ENCODE results near the gene RRM2.
"Not testable (repeated sequence)": the region's sequence is repeated elsewhere in the genome, so short reads cannot be mapped to it uniquely, and the experiment has no call there.

The RRM2 gene

GRCh38 chr2:10091889-10092244 is 30.7 kb upstream of the RRM2 start:
- DNase-seq, result not testable (repeated sequence)

GRCh38 chr2:10094271-10094814 is 28.2 kb upstream of the RRM2 start:
- DNase-seq, result no peak

GRCh38 chr2:10095175-10095574 is 27.4 kb upstream of the RRM2 start:
- DNase-seq, result no peak

GRCh38 chr2:10096641-10097040 is 25.9 kb upstream of the RRM2 start:
- DNase-seq, result no peak

DNA sequence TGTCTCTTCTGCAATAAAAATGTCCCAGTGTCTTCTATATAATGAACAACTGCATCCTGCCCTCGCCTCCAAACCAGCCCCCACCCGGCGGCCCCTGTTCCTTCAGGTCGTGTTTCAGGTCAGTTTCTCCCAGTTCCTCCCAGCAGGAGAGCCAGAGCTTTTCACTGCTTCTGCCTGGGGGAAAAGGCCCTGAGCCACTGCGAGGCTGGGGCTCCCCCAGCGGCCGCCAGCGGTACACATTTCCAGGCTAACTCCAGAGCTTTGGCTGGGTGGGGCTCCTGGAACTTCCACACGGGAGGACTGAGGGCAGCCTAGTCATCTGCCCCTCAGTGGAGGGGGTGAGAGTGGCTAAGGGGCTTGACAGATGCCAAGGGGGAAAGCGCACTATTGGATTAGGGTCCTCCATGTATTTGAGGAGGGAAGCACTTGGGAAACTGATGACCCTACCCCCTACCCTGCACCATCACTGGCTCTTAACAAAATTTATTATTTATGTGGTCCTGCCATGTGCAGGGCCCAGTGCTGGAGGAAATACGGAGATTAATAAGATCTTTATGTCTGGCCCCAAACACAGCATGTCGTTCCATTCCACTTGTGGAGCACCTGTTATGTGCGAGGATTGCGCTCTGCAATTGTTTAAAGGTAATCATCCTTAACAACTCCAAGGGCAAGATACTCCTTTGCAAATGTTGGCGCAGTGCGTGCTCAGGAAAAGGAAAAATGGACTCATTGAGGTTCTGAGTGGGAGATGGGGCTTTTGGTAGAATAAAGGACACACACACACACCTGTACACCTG is 25.0 kb upstream of the RRM2 start:
- DNase-seq, result peak; percentile 43

- DNase-seq, result no peak
Measured at GRCh38 chr2:10101491-10101890, 21.0 kb upstream of the RRM2 start.

DNA sequence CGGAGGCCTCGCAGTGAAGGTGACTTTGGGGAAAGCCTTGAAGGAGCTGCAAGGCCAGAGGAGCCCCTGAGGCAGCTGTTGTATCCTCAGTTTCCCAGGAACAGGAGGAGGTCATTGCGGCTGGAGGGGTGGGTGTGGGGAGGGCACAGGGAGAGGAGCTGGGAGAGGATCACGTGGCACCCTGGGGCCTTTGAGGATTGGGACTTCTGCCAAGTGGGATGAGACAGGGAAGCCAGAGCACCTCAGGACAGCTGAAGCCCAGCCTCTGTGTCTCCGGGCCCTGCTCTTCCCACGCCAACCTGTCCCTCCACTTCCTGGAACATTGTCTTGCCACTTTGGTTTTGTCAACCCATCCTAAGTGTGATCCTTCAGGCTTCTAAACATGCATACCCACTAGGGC is 19.4 kb upstream of the RRM2 start:
- no peak for DNase-seq

- DNase-seq, result not testable (repeated sequence)
Measured at GRCh38 chr2:10104906-10105305, 17.6 kb upstream of the RRM2 start.

- no peak for DNase-seq
Measured at GRCh38 chr2:10109311-10109710, 13.2 kb upstream of the RRM2 start.

DNA sequence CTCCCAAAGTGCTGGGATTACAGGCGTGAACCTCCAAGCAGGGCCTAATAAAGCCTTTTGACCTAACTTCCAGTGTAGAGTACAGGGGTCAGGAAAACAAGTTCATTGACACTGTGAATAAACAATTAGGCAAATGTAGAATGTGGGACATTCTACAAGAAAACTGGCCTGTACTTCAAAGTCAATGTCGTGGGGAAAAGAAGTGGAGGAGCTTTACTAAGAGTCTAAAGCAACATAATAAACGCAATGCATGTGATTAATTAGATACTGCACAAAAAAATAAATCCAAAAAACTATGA is 3.6 kb upstream of the RRM2 start:
- DNase-seq, result no peak

- DNase-seq, result no peak
Measured at GRCh38 chr2:10119601-10120157, 2.9 kb upstream of the RRM2 start.

DNA sequence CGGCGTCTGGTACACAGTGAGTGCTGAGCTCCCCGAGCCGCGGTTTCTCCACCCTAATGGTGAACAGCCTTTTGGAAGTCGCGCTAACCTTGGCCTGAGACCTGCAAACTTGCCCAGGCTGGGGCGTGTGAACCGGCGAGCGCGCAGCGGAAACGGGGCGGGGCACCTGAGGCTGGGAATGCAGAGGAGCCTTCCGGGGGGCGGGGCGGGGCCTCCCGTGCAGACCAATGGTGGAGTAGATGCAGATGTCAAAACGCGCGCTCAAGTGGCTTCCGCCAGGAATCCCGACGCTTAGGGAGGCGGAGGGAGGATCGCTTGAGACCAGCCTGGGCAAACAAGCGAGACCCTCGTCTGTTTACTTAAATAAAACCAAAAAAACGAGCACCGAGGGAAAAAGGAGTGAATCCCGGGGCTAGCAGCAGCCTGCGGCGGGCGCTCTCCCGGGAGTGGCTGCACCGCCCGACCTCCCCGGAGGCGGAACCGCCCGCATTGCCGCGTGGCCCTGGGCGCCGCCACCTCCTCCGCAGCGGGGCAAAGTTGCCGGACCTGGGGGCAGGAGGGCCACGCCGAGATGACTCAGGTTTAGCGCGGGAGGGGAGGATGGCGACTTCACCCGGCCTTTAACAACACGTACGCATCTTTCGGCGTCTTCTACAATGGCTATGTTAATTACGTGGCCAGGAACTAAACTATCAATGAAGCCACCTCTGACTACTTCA is 2.2 kb upstream of the RRM2 start:
- DNase-seq, result peak; percentile 99

GRCh38 chr2:10120877-10121574 is 1.5 kb upstream of the RRM2 start:
- DNase-seq, result peak; percentile 75

- DNase-seq, result no peak
Measured at GRCh38 chr2:10123281-10123680, 742 bp downstream of the RRM2 start.

DNA sequence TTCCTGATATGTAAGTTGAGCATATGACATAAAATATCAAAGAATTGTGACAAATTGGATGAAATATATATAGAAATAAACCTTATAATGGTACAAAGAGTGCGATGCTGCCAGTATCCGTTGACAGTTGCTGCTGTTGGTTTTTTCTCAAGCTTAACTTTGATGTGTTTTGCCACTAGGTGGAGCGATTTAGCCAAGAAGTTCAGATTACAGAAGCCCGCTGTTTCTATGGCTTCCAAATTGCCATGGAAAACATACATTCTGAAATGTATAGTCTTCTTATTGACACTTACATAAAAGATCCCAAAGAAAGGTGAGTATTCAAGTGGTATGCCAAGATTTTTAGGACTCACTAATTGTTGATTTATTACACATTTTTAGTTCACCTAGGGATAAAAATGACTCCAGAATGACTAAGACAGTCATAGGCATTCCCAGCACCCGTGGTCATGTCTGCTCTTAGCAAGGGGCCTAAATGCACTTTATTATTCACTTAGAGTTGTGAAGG is 2.1 kb downstream of the RRM2 start:
- peak; percentile 86 for DNase-seq

GRCh38 chr2:10125842-10126631 is 3.5 kb downstream of the RRM2 start:
- no peak for DNase-seq

DNA sequence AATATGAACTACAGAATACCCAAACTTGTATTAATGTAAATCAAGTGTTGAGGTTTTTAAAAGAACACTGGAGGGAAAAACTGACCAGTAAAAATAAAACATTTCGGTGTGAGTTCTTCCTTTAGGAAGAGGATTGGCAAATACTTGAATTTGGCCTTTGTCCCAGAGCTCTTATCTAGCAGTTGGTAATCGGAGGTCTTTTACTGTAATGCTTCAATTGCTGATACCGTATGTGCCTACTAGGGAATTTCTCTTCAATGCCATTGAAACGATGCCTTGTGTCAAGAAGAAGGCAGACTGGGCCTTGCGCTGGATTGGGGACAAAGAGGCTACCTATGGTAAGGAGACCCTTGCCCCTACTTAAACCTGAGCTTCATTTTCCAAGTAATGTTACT is 4.1 kb downstream of the RRM2 start:
- no peak for DNase-seq

DNA sequence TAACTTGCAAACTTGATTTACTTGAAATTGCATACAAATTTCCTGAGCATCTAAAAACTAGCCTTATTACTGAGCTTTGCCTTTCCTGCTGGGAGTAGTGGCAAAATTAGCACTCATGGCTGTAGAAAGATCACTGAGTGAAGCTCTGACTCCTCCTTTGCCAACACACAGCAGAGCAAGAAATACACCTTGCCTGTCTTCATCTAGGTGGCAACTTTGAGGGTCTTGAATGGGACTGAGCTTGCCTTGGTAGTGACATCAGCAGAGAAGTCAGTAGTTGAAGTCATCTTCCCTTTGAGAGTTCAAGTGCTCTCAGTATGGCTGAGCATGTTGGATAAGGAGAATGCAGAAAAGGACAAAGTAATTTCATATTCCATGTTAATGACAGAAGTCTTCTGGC is 5.9 kb downstream of the RRM2 start:
- DNase-seq, result no peak

GRCh38 chr2:10129490-10129889 is 7.0 kb downstream of the RRM2 start:
- DNase-seq, result no peak

GRCh38 chr2:10132043-10132575 is 9.6 kb downstream of the RRM2 start:
- no peak for DNase-seq

GRCh38 chr2:10132596-10132995 is 10.1 kb downstream of the RRM2 start:
- DNase-seq, result no peak

DNA sequence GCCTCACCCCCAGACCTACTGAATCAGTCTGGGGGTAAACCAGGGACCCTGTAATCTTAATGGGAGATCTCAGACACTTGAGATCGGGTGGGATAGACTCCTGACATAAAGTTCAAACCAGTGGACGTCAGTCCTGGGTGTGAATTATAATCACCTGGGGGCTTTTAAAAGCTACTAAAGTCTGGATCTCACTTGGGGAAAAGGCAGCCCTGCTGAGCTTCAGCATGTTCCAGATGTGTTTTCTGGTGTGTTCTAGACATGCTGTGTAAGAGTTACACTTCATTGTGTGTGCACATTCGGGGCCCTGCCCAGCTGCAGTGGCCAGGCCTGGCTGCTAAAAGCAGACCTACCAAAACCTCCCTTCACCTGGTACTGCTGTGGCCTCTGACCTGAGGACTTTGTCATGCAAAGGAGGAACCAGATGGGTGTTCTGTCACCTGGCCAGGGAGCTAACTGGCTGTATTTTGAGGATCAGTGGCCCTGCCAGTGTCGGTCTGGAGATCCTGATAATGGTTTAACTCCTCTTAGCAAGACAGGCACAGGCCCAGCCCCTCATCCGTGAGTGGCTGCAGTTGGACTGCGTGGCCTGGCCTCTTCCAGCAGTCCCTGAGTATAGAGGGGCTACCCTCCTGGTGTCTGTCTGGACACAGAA is 10.6 kb downstream of the RRM2 start:
- no peak for DNase-seq
